ENCODE data around the gene ERF. TPM values are rescaled to one million over a fixed set of nuclear protein-coding genes. Genes with fewer than 3 reads are reported as not detected.

The ERF gene
- total and polyA plus RNA-seq, 2 of the 8 experiments (the other 6 are each of a cell fraction or from before 2014, with no cell fraction given): 43.7 to 62.7 TPM

DNA sequence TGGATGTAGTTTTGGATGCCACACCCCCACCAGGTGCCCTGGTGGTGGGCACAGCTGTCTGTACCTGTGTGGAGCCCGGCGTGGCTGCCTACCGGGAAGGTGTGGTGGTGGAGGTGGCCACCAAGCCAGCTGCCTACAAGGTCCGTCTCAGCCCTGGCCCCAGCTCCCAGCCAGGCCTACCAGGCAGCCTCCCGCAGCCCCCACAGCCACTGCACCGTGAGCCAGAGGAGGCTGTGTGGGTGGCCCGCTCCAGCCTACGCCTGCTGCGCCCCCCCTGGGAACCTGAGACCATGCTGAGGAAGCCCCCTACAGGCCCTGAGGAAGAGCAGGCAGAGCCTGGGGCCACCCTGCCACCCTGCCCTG, 17.6 kb upstream of the ERF start (continued):
- TF ChIP-seq CHD7 (IDR thresholded peaks at IDR 0.05; ENCODE audit: insufficient replicate concordance, low read length): no peak
- TF ChIP-seq CBX8 (IDR thresholded peaks at IDR 0.05; ENCODE audit: borderline replicate concordance, low read depth, low read length): no peak
- TF ChIP-seq JUN (IDR thresholded peaks at IDR 0.05; ENCODE audit: low read depth, low read length): no peak
- TF ChIP-seq FOSL1 (IDR thresholded peaks at IDR 0.05; ENCODE audit: insufficient read depth, low read depth, low read length): no peak
- no peak for TF ChIP-seq NANOG (IDR thresholded peaks at IDR 0.05; ENCODE audit: insufficient read depth, low read depth, low read length, poor library complexity, severe bottlenecking)
- TF ChIP-seq CEBPB (IDR thresholded peaks at IDR 0.05; ENCODE audit: low read depth, low read length): no peak
- TF ChIP-seq KDM4A (IDR thresholded peaks at IDR 0.05; ENCODE audit: low read depth, low read length, severe bottlenecking): no peak
- no peak for TF ChIP-seq HDAC6 (IDR thresholded peaks at IDR 0.05; ENCODE audit: low read depth, low read length)
- no peak for TF ChIP-seq POLR2AphosphoS5 (IDR thresholded peaks at IDR 0.05; ENCODE audit: low read depth, low read length)
- TF ChIP-seq HDAC2 (IDR thresholded peaks at IDR 0.05; ENCODE audit: borderline replicate concordance in 1 of 2, low read depth in 2 of 2, low read length in 2 of 2): no peak
- TF ChIP-seq SIRT6 (IDR thresholded peaks at IDR 0.05; ENCODE audit: low read length): no peak
- no peak for TF ChIP-seq SP4 (IDR thresholded peaks at IDR 0.05; ENCODE audit: low read length)
